Neuronal stem cell (in vitro differentiated cells): ENCODE data around the gene TMEM150C.
"Not testable (repeated sequence)": the region's sequence is repeated elsewhere in the genome, so short reads cannot be mapped to it uniquely, and the experiment has no call there.

ENCODE experiments used
- DNase-seq: peaks from one replicate; pipeline ENCODE4 v3.0.0-alpha.2; 2013; ENCODE audit warnings: low spot score
- H2AFZ ChIP-seq: one replicate; pipeline ENCODE4 v1.6.1; 2013; ENCODE audit warnings: mild to moderate bottlenecking, low read length, inconsistent platforms
- H2AK5ac ChIP-seq: 2 replicates; pipeline ENCODE4 v1.6.1; 2013; ENCODE audit warnings: low read depth, mild to moderate bottlenecking, inconsistent platforms, low read length, moderate library complexity, mixed read lengths
- H2BK120ac ChIP-seq: 2 replicates; pipeline ENCODE4 v1.6.1; 2013; ENCODE audit warnings: low read depth, mild to moderate bottlenecking, inconsistent platforms, low read length, moderate library complexity, mixed read lengths
- H2BK12ac ChIP-seq: one replicate; pipeline ENCODE4 v1.6.1; 2013; ENCODE audit warnings: low read length, inconsistent platforms
- H2BK15ac ChIP-seq: 2 replicates; pipeline ENCODE4 v1.6.1; 2013; ENCODE audit warnings: mild to moderate bottlenecking, low read length, inconsistent platforms, mixed read lengths
- H2BK5ac ChIP-seq: one replicate; pipeline ENCODE4 v1.6.1; 2013; ENCODE audit warnings: inconsistent platforms, mild to moderate bottlenecking, low read length, moderate library complexity
- H3K14ac ChIP-seq: one replicate; pipeline ENCODE4 v1.6.1; 2013; ENCODE audit warnings: low read length, inconsistent platforms
- H3K18ac ChIP-seq: 2 replicates; pipeline ENCODE4 v1.6.1; 2013; ENCODE audit warnings: low read length, inconsistent platforms
- H3K23ac ChIP-seq: 2 replicates; pipeline ENCODE4 v1.6.1; 2013; ENCODE audit warnings: low read depth, mild to moderate bottlenecking, mixed read lengths, low read length, inconsistent platforms; ENCODE audit not compliant: poor library complexity
- H3K27ac ChIP-seq: replicated peaks from 3 replicates; pipeline ENCODE4 v1.5.1; 2013; ENCODE audit warnings: low read length, inconsistent platforms
- H3K27me3 ChIP-seq, 3 experiments: 2 replicates each; pipeline ENCODE4 v1.6.1; 2013; ENCODE audit warnings: low read length in 3 of 3, mild to moderate bottlenecking in 2 of 3, inconsistent platforms in 1 of 3, low read depth in 1 of 3, mixed read lengths in 1 of 3, moderate library complexity in 1 of 3; ENCODE audit not compliant: control insufficient read depth in 3 of 3, insufficient read depth in 3 of 3
- H3K36me3 ChIP-seq, 2 donors: replicated peaks in 1 of 2; 2 replicates each; pipeline ENCODE4 v1.6.1; 2013; ENCODE audit warnings: low read length in 2 of 2; ENCODE audit not compliant: control insufficient read depth in 2 of 2, insufficient read depth in 2 of 2
- H3K4ac ChIP-seq: 2 replicates; pipeline ENCODE4 v1.6.1; 2013; ENCODE audit warnings: inconsistent platforms, mild to moderate bottlenecking, low read length, moderate library complexity
- H3K4me1 ChIP-seq, 2 donors: 1 replicate in 1 of 2; 2 replicates in 1 of 2; pipeline ENCODE4 v1.6.1; 2013; ENCODE audit warnings: low read length in 2 of 2, low read depth in 1 of 2; ENCODE audit not compliant: control insufficient read depth in 2 of 2, insufficient read depth in 1 of 2
- H3K4me2 ChIP-seq: one replicate; pipeline ENCODE4 v1.6.1; 2013; ENCODE audit warnings: mild to moderate bottlenecking, low read length, inconsistent platforms; ENCODE audit not compliant: insufficient read depth, poor library complexity, severe bottlenecking
- H3K4me3 ChIP-seq, 2 donors: 2 replicates each; pipeline ENCODE4 v1.5.1; 2013; ENCODE audit warnings: low read length in 2 of 2, mild to moderate bottlenecking in 2 of 2, inconsistent platforms in 1 of 2, moderate library complexity in 1 of 2
- H3K79me1 ChIP-seq: one replicate; pipeline ENCODE4 v1.6.1; 2013; ENCODE audit warnings: low read depth, mild to moderate bottlenecking, inconsistent platforms, low read length, moderate library complexity
- H3K9ac ChIP-seq: one replicate; pipeline ENCODE4 v1.6.1; 2013; ENCODE audit warnings: mild to moderate bottlenecking, low read depth, low read length, inconsistent platforms; ENCODE audit not compliant: poor library complexity
- H3K9me3 ChIP-seq, 2 donors: replicated peaks in 1 of 2; 2 replicates each; pipeline versions ENCODE3 to v1.6.1; 2013; ENCODE audit warnings: low read length in 2 of 2, mild to moderate bottlenecking in 2 of 2, inconsistent platforms in 1 of 2, low read depth in 1 of 2, mixed read lengths in 1 of 2, moderate library complexity in 1 of 2; ENCODE audit not compliant: control insufficient read depth in 2 of 2, insufficient read depth in 1 of 2
- H4K8ac ChIP-seq: one replicate; pipeline ENCODE4 v1.6.1; 2013; ENCODE audit warnings: low read depth, mild to moderate bottlenecking, inconsistent platforms, low read length, moderate library complexity
- H4K91ac ChIP-seq: one replicate; pipeline ENCODE4 v1.6.1; 2013; ENCODE audit warnings: low read length, low read depth, mild to moderate bottlenecking, inconsistent platforms; ENCODE audit not compliant: poor library complexity
- WGBS, 2 donors: extraction: QIAGEN DNeasy Blood & Tissue Kit; methylation state at CpG; one replicate each; pipeline ENCODE4 v1.1.7; 2013; ENCODE audit warnings: missing lambda C conversion rate in 2 of 2, mixed read lengths in 1 of 2; ENCODE audit not compliant: insufficient read length in 2 of 2, insufficient replicate concordance in 1 of 2; ENCODE audit errors: extremely low coverage in 2 of 2; 5-methylcytosine and 5-hydroxymethylcytosine counted together

TMEM150C gene

DNA sequence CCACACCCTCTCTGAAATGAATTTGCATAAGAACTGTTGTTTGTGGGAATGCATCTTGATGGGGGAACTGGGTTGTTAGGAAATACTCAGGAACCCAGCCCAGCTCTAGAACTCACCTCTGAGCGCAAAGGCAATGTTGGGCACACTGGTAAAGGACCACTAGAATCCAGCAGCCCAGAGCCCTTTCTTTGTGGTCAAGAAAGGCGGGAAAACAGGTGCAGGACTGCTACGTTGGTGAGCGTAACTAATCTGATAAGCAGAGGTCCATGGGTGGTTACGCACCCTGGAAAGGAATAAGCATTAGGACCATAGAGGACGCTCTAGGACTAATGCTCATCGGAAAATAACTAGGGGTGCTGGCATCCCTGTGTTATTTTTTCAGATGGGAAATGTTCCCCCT is 85.9 kb downstream of the TMEM150C start:
- H3K18ac ChIP-seq, H3K4ac ChIP-seq, H3K79me1 ChIP-seq, DNase-seq, H3K4me2 ChIP-seq, H2BK15ac ChIP-seq, H3K27ac ChIP-seq, H3K9me3 ChIP-seq, H3K36me3 ChIP-seq, H3K14ac ChIP-seq, H2AK5ac ChIP-seq, H3K23ac ChIP-seq, H3K27me3 ChIP-seq, H2AFZ ChIP-seq, H3K4me1 ChIP-seq, H4K91ac ChIP-seq, H2BK12ac ChIP-seq, H2BK120ac ChIP-seq, H3K9ac ChIP-seq, H3K4me3 ChIP-seq, H4K8ac ChIP-seq, H2BK5ac ChIP-seq: not testable (repeated sequence)
- WGBS, 2 donors, result no CpG with 5 or more reads among the region's 7 CpGs

DNA sequence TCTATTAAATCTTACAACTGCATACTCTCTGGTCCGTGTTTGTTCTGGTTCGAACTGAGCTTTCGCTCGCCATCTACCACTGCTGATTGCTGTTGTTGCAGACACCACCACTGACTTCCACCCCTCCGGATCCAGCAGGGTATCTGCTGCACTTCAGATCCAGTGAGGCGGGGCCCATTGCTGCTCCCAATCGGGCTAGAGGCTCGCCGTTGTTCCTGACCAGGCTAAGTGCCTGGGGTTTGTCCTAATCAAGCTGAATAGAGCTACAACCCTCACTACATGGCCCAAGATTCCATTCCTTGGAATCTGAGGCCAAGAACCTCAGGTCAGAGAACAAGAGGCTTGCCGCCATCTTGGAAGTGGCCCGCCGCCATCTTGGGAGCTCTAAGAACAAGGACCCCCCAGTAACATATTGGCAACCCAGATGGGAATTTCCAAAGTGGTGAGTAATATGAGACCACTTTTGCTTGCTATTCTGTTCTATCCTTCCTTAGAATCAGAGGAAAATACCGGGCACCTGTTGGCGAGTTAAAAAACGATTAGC is 88.1 kb downstream of the TMEM150C start:
- WGBS, 2 donors, result no CpG with 5 or more reads among the region's 15 CpGs
- Histone ChIP-seq H3K4me3 (no peak overlapping the region), H2AFZ (no peak overlapping the region), H3K4me1 (no peaks in the 10 kb centered on the region), H3K4me2 (no peak overlapping the region), H2AK5ac (no peak overlapping the region), H3K4ac (no peak overlapping the region), H3K9ac (no peak overlapping the region), H2BK5ac (no peak overlapping the region), H3K14ac (no peak overlapping the region), H3K23ac (no peak overlapping the region), H3K9me3 (no peaks in the 10 kb centered on the region), H3K27ac (no peak overlapping the region), H3K27me3 (no peaks in the 10 kb centered on the region), H2BK15ac (no peak overlapping the region), H3K18ac (no peak overlapping the region), H4K8ac (no peak overlapping the region), H2BK120ac (no peak overlapping the region), H4K91ac (no peak overlapping the region), H3K79me1 (no peaks in the 10 kb centered on the region), H3K36me3 (no peaks in the 10 kb centered on the region), H2BK12ac (no peak overlapping the region)
- DNase-seq, result no peak

DNA sequence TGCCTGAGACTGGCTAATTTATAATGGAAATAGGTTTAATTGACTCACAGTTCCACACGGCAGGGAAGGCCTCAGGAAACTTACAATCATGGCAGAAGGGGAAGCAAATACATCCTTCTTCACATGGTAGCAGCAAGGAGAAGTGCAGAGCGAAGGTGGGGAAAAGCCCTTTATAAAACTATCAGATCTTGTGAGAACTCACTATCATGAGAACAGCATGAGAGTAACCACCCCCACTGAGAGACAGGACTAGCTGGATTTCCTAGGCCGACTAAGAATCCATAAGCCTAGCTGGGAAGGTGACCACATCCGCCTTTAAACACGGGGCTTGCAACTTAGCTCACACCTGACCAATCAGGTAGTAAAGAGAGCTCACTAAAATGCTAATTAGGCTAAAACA is 88.7 kb downstream of the TMEM150C start:
- WGBS, 2 donors, result no CpG with 5 or more reads among the region's 5 CpGs

DNA sequence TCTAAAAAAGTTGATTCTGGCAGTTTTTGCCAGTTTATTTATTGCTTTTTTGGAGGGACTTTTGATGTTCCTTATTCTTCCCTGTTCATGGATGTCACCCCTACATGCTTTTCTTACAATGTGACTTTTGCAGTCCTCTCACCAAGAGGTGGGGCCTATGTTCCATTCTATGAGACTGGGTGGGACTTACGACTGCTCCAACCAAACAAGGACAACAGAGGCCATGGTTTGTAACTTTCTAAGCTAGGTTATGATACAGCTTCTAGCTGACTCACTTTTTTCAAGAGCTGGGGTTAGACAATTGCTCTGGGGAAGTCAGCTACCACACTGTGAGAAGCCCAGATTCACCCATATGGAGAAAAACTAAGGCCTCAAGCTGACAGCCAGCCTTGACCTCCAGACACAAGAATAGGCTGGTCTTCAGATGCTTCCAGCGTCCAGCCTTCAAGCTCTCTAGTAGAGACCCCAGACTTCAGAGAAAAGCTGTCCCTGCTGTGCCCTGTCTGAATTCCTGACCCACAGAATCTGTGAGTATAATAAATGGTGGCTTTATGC is 91.9 kb downstream of the TMEM150C start:
- Histone ChIP-seq H2BK12ac (no peak overlapping the region), H2AK5ac (no peak overlapping the region), H2BK15ac (no peak overlapping the region), H3K14ac (no peak overlapping the region), H3K9ac (no peak overlapping the region), H4K91ac (no peak overlapping the region), H2AFZ (no peak overlapping the region), H3K36me3 (peaks cover 0 to 22% of the 10 kb centered on the region in 2 donors), H2BK120ac (no peak overlapping the region), H3K9me3 (peaks cover 0 to 7% of the 10 kb centered on the region in 2 donors), H2BK5ac (no peak overlapping the region), H3K4me3 (no peak overlapping the region), H3K79me1 (no peaks in the 10 kb centered on the region), H3K18ac (no peak overlapping the region), H3K4me2 (no peak overlapping the region), H3K4me1 (no peaks in the 10 kb centered on the region), H3K27me3 (no peaks in the 10 kb centered on the region), H3K23ac (no peak overlapping the region), H4K8ac (no peak overlapping the region), H3K27ac (no peak overlapping the region), H3K4ac (no peak overlapping the region)
- WGBS, 2 donors, result no CpG with 5 or more reads among the region's 2 CpGs
- DNase-seq, result no peak

More for the DNA sequence above, 88.7 kb downstream of the TMEM150C start:
- H3K18ac ChIP-seq, H3K36me3 ChIP-seq, H4K91ac ChIP-seq, H3K4me2 ChIP-seq, H3K4ac ChIP-seq, H3K9me3 ChIP-seq, H3K4me1 ChIP-seq, H4K8ac ChIP-seq, H2BK15ac ChIP-seq, H3K4me3 ChIP-seq, H3K23ac ChIP-seq, H3K27me3 ChIP-seq, H2AFZ ChIP-seq, H3K9ac ChIP-seq, DNase-seq, H3K27ac ChIP-seq, H2BK5ac ChIP-seq, H3K79me1 ChIP-seq, H2AK5ac ChIP-seq, H3K14ac ChIP-seq, H2BK12ac ChIP-seq, H2BK120ac ChIP-seq: not testable (repeated sequence)
